GM23338 (cell line): ENCODE measurements around the gene SMIM41. TPM values are rescaled to one million over a fixed set of nuclear protein-coding genes. Genes with fewer than 3 reads are reported as not detected.

ENCODE experiments used
- CREB1 ChIP-seq: fragments of 250-450 bp; sonication (Bioruptor Pico); IDR thresholded peaks from 2 replicates; pipeline ENCODE4 v1.5.0; 2020; ENCODE audit warnings: low read depth, mild to moderate bottlenecking, moderate library complexity
- EZH2 ChIP-seq: fragments of 200-600 bp; sonication (generic); IDR thresholded peaks from one replicate; pipeline ENCODE4 v1.8.0; 2017; ENCODE audit warnings: antibody characterized with exemption, mild to moderate bottlenecking, low read depth; ENCODE audit not compliant: unreplicated experiment
- JUNB ChIP-seq: IDR thresholded peaks from one replicate; pipeline ENCODE4 v1.6.1; 2016; ENCODE audit warnings: antibody characterized with exemption; ENCODE audit not compliant: unreplicated experiment
- NANOG ChIP-seq: IDR thresholded peaks from 2 replicates; pipeline ENCODE4 v1.6.1; 2016; ENCODE audit warnings: antibody characterized with exemption, borderline replicate concordance
- POLR2AphosphoS5 ChIP-seq: IDR thresholded peaks from 2 replicates; pipeline ENCODE4 v1.6.1; 2016; ENCODE audit warnings: antibody characterized with exemption, low read depth
- STAT1 ChIP-seq: IDR thresholded peaks from one replicate; pipeline ENCODE4 v1.6.1; 2016; ENCODE audit warnings: antibody characterized with exemption; ENCODE audit not compliant: unreplicated experiment
- ZNF114 ChIP-seq: fragments of 250-450 bp; sonication (Bioruptor Pico); IDR thresholded peaks from 2 replicates; pipeline ENCODE4 v1.5.0; 2020; ENCODE audit warnings: mild to moderate bottlenecking, moderate library complexity
- ZNF331 ChIP-seq: fragments of 250-450 bp; sonication (Bioruptor Pico); IDR thresholded peaks from 2 replicates; pipeline ENCODE4 v1.5.0; 2020; ENCODE audit warnings: low read depth, mild to moderate bottlenecking, moderate library complexity
- polyA plus RNA-seq: library from polyadenylated mRNA; unstranded; fragments of >200 nt; fragmentation: Nextera tagmentation; extraction: Ambion mirVana; gene quantifications from 2 replicates; pipeline ENCODE4 v1.2.1, GENCODE V29; 2016
- total RNA-seq: library from RNA; depleted of rRNA; stranded (reverse); fragments of >200 nt; shearing (Covaris generic); gene quantifications from 2 replicates; pipeline ENCODE4 v1.2.3, GENCODE V29; 2014
- TF ChIP-seq, protein P1 (sequence below): fragments of 250-450 bp; sonication (Bioruptor Pico); IDR thresholded peaks from 2 replicates; pipeline ENCODE4 v1.5.0; 2020; ENCODE audit warnings: mild to moderate bottlenecking, moderate library complexity
- TF ChIP-seq, protein P2 (sequence below): IDR thresholded peaks from one replicate; pipeline ENCODE4 v1.6.1; 2018; ENCODE audit warnings: antibody characterized with exemption; ENCODE audit not compliant: unreplicated experiment

Gene SMIM41
- total and polyA plus RNA-seq, 2 experiments from 2014 or later, result 0.66 TPM

DNA sequence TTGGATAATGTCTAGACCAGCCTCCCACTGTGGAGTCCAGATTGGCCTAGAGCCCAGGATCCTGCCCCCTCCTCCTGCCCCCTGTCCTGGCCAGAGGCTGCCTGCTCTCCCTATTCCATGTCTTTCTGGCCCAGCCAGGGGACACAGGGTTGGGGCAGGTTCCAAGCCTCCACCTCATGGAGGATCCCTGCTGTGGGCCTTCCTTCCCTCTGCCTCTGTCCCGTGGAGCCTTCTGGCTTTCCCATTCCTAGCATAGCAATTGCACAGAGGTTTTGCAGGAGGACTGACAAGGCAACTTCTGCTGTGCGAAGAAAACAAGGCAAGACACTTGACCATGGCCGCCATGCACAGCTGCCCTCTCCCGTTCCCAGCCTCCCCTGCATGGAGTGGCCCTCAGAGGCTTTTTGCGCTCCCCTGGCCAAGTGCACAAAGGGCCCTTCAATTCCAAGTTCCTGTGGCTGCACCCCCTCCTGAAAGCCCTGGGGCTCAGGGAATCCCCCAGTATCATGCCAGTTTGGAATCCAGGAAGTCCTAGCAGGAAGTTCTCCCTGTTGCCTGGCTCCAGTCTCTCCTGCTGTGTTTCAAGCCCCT, 70.2 kb downstream of the SMIM41 start (continued):
- TF ChIP-seq, protein P1, sequence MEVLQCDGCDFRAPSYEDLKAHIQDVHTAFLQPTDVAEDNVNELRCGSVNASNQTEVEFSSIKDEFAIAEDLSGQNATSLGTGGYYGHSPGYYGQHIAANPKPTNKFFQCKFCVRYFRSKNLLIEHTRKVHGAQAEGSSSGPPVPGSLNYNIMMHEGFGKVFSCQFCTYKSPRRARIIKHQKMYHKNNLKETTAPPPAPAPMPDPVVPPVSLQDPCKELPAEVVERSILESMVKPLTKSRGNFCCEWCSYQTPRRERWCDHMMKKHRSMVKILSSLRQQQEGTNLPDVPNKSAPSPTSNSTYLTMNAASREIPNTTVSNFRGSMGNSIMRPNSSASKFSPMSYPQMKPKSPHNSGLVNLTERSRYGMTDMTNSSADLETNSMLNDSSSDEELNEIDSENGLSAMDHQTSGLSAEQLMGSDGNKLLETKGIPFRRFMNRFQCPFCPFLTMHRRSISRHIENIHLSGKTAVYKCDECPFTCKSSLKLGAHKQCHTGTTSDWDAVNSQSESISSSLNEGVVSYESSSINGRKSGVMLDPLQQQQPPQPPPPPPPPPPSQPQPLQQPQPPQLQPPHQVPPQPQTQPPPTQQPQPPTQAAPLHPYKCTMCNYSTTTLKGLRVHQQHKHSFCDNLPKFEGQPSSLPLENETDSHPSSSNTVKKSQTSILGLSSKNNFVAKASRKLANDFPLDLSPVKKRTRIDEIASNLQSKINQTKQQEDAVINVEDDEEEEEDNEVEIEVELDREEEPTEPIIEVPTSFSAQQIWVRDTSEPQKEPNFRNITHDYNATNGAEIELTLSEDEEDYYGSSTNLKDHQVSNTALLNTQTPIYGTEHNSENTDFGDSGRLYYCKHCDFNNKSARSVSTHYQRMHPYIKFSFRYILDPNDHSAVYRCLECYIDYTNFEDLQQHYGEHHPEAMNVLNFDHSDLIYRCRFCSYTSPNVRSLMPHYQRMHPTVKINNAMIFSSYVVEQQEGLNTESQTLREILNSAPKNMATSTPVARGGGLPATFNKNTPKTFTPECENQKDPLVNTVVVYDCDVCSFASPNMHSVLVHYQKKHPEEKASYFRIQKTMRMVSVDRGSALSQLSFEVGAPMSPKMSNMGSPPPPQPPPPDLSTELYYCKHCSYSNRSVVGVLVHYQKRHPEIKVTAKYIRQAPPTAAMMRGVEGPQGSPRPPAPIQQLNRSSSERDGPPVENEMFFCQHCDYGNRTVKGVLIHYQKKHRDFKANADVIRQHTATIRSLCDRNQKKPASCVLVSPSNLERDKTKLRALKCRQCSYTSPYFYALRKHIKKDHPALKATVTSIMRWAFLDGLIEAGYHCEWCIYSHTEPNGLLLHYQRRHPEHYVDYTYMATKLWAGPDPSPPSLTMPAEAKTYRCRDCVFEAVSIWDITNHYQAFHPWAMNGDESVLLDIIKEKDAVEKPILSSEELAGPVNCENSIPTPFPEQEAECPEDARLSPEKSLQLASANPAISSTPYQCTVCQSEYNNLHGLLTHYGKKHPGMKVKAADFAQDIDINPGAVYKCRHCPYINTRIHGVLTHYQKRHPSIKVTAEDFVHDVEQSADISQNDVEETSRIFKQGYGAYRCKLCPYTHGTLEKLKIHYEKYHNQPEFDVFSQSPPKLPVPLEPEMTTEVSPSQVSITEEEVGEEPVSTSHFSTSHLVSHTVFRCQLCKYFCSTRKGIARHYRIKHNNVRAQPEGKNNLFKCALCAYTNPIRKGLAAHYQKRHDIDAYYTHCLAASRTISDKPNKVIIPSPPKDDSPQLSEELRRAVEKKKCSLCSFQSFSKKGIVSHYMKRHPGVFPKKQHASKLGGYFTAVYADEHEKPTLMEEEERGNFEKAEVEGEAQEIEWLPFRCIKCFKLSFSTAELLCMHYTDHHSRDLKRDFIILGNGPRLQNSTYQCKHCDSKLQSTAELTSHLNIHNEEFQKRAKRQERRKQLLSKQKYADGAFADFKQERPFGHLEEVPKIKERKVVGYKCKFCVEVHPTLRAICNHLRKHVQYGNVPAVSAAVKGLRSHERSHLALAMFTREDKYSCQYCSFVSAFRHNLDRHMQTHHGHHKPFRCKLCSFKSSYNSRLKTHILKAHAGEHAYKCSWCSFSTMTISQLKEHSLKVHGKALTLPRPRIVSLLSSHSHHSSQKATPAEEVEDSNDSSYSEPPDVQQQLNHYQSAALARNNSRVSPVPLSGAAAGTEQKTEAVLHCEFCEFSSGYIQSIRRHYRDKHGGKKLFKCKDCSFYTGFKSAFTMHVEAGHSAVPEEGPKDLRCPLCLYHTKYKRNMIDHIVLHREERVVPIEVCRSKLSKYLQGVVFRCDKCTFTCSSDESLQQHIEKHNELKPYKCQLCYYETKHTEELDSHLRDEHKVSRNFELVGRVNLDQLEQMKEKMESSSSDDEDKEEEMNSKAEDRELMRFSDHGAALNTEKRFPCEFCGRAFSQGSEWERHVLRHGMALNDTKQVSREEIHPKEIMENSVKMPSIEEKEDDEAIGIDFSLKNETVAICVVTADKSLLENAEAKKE (CRISPR knock-in tag), result no peak
- TF ChIP-seq CREB1 (CRISPR knock-in tag) (no peak), ZNF114 (CRISPR knock-in tag) (no peak), JUNB (no peak), STAT1 (no peak), POLR2AphosphoS5 (no peak), NANOG (no peak), ZNF331 (CRISPR knock-in tag) (no peak), EZH2 (no peak)
- TF ChIP-seq, protein P2, sequence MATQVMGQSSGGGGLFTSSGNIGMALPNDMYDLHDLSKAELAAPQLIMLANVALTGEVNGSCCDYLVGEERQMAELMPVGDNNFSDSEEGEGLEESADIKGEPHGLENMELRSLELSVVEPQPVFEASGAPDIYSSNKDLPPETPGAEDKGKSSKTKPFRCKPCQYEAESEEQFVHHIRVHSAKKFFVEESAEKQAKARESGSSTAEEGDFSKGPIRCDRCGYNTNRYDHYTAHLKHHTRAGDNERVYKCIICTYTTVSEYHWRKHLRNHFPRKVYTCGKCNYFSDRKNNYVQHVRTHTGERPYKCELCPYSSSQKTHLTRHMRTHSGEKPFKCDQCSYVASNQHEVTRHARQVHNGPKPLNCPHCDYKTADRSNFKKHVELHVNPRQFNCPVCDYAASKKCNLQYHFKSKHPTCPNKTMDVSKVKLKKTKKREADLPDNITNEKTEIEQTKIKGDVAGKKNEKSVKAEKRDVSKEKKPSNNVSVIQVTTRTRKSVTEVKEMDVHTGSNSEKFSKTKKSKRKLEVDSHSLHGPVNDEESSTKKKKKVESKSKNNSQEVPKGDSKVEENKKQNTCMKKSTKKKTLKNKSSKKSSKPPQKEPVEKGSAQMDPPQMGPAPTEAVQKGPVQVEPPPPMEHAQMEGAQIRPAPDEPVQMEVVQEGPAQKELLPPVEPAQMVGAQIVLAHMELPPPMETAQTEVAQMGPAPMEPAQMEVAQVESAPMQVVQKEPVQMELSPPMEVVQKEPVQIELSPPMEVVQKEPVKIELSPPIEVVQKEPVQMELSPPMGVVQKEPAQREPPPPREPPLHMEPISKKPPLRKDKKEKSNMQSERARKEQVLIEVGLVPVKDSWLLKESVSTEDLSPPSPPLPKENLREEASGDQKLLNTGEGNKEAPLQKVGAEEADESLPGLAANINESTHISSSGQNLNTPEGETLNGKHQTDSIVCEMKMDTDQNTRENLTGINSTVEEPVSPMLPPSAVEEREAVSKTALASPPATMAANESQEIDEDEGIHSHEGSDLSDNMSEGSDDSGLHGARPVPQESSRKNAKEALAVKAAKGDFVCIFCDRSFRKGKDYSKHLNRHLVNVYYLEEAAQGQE, result no peak
